Measurements from ENCODE around the gene TPX2.
"Not testable (repeated sequence)": the region's sequence is repeated elsewhere in the genome, so short reads cannot be mapped to it uniquely, and the experiment has no call there.

TPX2 gene

DNA sequence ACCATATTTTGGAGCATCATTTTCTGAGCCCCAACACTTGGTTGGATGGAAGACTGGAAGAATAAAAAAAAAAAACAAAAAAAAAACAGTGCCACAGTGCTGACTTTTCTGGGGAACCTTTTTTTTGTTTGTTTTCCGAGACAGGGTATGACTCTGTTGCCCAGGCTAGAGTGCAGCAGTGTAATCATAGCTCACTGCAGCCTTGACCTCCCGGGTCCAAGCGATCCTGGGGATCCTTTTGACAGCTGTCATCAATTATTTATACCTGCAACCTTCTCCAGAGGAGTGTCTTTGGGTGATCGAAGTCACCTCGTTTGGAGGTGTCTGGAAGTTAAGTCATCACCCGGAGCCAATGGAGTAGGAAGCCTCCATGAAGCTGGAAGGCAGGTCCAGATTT, 7.8 kb upstream of the TPX2 start:
- no peak for DNase-seq (ENCODE audit: low spot score)
- no peak for TF ChIP-seq CTCF (IDR thresholded peaks at IDR 0.05; ENCODE audit: extremely low read depth, missing control alignments)

DNA sequence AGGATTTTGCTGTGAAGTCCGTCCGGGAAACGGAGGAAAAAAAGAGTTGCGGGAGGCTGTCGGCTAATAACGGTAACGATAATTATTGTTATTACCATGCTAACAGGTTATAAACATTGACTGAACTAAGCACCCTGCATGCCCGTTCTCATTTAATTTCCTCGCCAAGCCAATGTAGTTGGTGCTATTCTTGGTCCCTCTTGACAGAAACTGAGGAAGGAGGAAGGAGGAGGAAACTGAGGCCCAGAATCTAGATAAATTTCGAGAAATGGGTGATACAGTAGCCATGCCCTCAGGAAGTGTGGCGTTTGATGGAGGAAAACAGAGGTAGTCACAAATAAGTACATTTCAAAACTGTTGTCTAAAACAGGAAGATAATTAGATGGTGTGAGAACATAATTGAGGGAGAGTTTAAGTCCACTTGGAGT, 474 bp downstream of the TPX2 start:
- no peak for TF ChIP-seq CTCF (IDR thresholded peaks at IDR 0.05; ENCODE audit: extremely low read depth, missing control alignments)
- DNase-seq (ENCODE audit: low spot score): no peak

GRCh38 chr20:31740208-31740607, 1.1 kb downstream of the TPX2 start:
- no peak for TF ChIP-seq CTCF (IDR thresholded peaks at IDR 0.05; ENCODE audit: extremely low read depth, missing control alignments)
- DNase-seq (ENCODE audit: low spot score): no peak

DNA sequence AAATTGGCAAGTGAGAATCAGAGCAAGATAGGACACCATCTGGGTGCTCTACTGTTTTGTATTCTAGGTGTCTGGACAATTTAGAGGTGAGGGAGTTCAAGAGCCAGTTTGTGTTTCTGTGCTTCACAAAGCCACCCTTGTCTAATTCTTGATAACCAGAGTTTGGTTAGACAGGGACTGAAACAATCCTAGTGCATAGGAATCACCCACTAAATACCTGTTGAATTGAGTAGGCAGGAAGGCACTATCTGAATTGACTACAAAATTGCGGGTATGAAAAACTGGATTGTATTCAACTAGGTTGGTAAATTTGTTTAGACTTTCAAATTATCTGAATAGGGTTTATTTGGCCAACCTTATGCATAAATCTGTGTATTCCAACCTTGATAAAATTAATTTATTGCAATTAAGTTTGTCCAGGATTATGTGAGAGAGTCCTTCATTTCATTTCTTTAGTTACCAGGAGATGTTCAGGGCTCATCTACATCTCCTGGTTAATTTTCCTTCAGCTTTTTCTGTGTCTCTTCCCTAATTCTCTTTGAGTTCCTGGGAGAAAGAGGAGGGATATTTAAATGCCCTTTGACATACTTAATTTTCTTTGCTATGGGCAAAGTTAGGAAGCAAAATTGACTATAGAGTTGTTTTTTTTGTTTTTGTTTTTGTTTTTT, 1.7 kb downstream of the TPX2 start:
- no peak for DNase-seq (ENCODE audit: low spot score)
- TF ChIP-seq CTCF (IDR thresholded peaks at IDR 0.05; ENCODE audit: extremely low read depth, missing control alignments): no peak

GRCh38 chr20:31746068-31746878, 7.2 kb downstream of the TPX2 start:
- DNase-seq (ENCODE audit: low spot score): no peak
- TF ChIP-seq CTCF (IDR thresholded peaks at IDR 0.05; ENCODE audit: extremely low read depth, missing control alignments): no peak

DNA sequence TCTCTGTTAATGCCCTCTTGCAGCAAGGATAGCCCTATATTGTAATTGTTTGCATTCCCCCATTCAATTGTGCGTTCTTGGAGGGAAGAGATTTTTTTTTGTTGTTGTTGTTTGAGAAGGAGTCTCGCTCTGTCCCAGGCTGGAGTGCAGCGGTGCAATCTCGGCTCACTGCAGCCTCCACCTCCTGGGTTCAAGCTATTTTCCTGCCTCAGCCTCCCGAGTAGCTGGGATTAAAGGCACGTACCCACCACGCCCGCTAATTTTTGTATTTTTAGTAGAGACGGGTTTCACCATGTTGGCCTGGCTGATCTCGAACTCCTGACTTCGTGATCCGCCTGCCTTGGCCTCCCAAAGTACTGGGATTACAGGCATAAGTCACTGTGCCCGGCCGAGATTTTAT, 7.9 kb downstream of the TPX2 start:
- not testable (repeated sequence) for DNase-seq (ENCODE audit: low spot score)

GRCh38 chr20:31747640-31748039, 8.6 kb downstream of the TPX2 start:
- DNase-seq (ENCODE audit: low spot score): no peak
- TF ChIP-seq CTCF (IDR thresholded peaks at IDR 0.05; ENCODE audit: extremely low read depth, missing control alignments): no peak

All from GM20000 (cell line).